HG03066 (cell line): ENCODE data around the gene ODF2.
"Not testable (repeated sequence)": the region's sequence is repeated elsewhere in the genome, so short reads cannot be mapped to it uniquely, and the experiment has no call there.

ENCODE experiments used
- ATAC-seq: cut with Tn5 transposase; IDR thresholded peaks from one replicate; pipeline ENCODE4 v1.9.1; 2021; ENCODE audit warnings: low read depth; ENCODE audit not compliant: unreplicated experiment

ODF2 gene

GRCh38 chr9:128422783-128423150, 33.0 kb upstream of the ODF2 start:
- ATAC-seq, result no peak

DNA sequence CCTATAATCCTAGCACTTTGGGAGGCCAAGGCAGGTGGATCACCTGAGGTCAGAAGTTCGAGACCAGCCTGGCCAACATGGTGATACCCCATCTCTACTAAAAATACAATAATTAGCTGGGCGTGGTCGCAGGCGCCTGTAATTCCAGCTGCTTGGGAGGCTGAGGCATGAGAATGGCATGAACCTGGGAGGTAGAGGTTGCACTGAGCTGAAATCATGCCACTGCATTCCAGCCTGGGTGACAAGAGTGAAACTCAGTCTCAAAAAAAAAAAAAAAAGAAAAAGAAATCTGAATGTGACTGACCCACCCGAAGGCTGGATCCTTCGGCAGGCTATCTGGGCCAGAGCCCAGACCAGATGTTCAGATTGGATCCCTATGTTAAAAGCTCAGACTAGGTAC, 32.5 kb upstream of the ODF2 start:
- ATAC-seq, result not testable (repeated sequence)

- ATAC-seq, result no peak
These were observed 31.5 kb upstream of the ODF2 start for GRCh38 chr9:128424268-128424780.

GRCh38 chr9:128428644-128429512, 26.9 kb upstream of the ODF2 start:
- ATAC-seq, result no peak

- ATAC-seq, result no peak
These were observed 26.2 kb upstream of the ODF2 start for GRCh38 chr9:128429513-128430086.

DNA sequence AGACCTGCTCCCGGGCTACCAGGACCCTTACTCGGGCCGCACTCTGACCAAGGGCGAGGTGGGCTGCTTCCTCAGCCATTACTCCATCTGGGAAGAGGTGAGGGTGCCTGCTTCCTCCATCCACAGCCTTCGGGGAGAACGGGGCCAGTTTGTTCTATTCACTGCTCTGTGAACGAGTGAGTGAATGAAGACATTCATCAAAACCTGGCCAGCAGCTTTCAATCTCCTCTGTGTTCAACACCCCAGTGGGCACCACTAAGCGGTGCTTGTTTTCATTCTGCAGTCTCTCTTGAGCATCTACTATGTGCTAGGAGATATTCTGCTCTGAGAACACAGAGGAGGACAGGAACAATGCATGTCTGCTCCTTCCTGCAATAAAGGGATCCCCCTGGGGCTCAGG, 24.6 kb upstream of the ODF2 start:
- no peak for ATAC-seq

- ATAC-seq, result no peak
These were observed 21.5 kb upstream of the ODF2 start for GRCh38 chr9:128434340-128434739.

DNA sequence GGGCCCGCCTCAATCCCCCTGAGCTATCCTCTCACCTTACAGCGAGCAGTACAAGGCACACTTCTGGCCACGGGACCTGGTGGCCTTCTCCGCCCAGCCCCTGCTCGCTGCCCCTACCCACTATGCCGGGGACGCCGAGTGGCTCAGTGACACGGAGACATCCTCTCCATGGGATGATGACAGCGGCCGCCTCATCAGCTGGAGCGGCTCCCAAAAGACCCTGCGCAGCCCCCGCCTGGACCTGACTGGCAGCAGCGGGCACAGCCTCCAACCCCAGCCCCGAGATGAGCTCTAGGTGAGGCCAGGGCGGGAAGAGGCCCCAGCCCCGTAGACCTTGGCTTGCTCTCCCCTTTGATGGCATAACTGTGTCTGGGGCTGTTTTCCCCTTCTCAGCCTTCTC, 20.2 kb upstream of the ODF2 start:
- no peak for ATAC-seq

DNA sequence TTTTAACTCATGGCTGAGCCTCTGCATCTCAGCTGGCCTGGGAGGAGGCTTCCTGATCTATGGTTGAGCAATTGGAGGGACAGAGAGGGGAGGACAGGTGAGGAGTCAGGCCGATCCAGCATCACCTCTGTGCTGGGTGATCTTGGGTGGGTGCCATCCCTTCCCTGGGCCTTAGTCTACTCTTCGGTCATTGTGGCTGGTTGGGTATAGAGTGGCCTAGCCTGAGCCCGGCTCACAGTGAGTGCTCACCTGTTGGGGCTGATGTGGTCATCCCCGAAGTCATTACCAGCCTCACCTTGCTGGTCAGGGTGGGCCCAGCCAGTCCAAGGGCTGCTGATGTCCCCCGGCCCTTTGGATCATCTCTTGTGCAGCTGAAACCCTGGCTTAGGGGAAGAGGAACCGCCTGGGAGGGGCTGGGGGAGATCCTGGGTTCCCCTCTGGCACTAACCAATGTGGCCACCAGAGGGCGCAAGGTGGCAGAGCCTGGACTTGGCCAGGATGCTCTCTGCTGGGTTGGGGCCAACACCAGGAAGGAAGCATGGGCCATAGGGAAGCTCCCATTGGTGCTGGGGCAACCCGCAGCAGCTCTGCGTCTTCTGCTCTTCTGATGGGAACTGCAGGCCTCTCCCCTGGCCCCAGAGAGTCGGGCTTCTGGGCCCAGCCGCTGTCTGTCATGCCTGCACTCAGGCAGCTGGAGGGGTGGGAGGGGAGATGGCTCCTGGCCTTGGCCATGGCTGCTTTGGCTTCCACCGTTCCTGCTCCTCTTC, 17.3 kb upstream of the ODF2 start:
- ATAC-seq, result no peak

DNA sequence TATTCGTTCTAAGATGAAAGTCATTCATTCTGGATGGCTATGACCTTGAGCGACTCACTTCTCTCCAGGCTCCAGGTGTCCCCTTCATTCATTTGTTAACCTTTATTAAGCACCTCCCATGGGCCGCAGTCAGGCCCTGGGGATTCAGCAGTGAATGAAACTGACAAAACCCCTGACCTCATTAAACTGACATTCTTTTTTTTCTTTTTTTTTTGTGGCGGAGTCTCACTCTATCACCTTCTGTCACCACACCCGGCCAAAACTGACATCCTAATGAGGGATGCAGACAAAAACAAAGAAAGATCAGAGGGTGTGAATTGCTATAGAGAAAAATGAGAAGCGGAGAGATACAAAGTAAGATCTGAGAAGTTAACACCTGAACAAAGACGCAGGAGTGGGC, 16.5 kb upstream of the ODF2 start:
- no peak for ATAC-seq

- ATAC-seq, result no peak
These were observed 13.7 kb upstream of the ODF2 start for GRCh38 chr9:128442150-128442549.

GRCh38 chr9:128446505-128446904, 9.3 kb upstream of the ODF2 start:
- ATAC-seq, result not testable (repeated sequence)

- ATAC-seq, result no peak
These were observed 7.1 kb upstream of the ODF2 start for GRCh38 chr9:128448746-128449145.

DNA sequence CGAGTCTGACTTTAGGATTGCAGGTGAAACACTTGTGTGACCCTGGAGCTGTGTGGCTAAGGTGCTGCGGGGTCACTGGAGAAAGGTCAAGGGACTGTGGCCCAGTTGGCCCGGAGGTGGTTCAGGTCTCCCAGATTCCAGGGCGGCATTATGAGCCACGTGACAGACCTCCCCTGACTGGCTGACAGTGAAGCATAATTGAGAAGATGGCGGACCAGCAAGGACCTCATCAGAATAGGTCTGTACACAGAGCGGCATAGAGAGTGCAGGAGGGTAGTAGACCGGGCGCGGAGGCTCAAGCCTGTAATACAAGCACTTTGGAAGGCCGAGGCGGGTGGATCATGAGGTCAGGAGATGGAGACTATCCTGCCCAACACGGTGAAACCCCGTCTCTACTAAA, 815 bp upstream of the ODF2 start:
- ATAC-seq, result no peak

GRCh38 chr9:128456613-128457061, 831 bp downstream of the ODF2 start:
- ATAC-seq, result peak; percentile 59

- no peak for ATAC-seq
These were observed 1.4 kb downstream of the ODF2 start for GRCh38 chr9:128457207-128457606.

- ATAC-seq, result no peak
These were observed 3.2 kb downstream of the ODF2 start for GRCh38 chr9:128459011-128459410.

- ATAC-seq, result no peak
These were observed 13.3 kb downstream of the ODF2 start for GRCh38 chr9:128469070-128469469.

DNA sequence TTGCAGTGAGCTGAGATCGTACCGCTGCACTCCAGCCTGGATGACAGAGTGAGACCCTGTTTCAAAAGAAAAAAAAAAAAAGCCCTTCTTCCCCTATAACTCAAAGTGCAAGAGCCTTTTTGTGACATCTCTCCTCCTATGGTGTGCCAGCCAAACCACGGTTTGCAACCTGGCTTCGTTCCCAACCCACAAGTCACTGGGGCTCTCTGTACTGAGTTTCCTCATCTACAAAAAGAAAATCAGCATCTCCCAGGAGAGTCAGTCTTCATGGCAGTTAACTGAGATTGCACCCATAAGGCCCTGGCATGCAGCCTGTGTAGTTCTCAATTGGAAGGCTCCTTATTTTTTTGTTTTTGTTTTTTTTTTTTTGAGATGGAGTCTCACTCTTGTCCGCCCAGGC, 14.8 kb downstream of the ODF2 start:
- ATAC-seq, result no peak

DNA sequence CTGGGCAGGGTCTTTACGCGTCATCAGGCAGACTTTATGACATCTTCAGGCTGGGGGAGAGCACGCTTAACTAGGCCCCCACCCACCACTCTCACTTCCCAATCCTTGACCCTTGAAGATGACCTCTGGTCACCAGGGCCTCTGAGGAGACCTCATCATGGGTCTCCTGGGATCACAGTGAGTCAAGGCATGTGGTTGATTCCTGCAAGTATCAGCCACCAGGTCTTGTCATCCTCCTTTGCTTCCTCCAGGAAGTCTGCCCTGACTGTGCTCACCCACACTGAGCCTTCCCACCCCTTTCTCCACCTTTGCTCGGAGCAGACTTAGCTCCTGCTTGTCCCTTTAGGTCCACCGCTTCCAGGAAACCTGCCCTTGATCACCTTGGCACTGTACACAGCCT, 17.3 kb downstream of the ODF2 start:
- no peak for ATAC-seq

DNA sequence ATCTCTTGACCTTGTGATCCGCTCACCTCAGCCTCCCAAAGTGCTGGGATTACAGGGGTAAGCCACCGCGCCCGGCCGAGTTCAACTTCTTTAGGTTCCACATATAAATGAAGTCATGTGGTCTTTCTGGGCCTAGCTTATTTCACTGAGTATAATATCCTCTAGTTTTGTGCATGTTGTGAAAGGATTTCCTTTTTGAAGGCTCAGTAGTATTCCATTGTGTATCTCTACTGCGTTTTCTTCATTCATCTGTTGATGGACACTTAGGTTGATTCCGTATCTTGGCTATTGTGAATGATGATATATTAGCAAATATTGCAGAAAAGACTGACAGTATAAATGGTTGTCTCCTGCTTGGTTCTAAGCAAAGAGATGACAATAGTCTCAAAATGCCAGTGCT, 20.1 kb downstream of the ODF2 start:
- no peak for ATAC-seq
